Fibroblast of peridontal ligament (primary cell): Measurements from ENCODE around the gene HDAC8.
A peak's percentile ranks its signal among the peaks of the same experiment; 100 is the strongest.
"Not testable (repeated sequence)": the region's sequence is repeated elsewhere in the genome, so short reads cannot be mapped to it uniquely, and the experiment has no call there.

Experiments used
- DNase-seq: peaks from one replicate; pipeline ENCODE4 v3.0.0-alpha.2; 2010; ENCODE audit errors: extremely low read depth

HDAC8 gene

DNA sequence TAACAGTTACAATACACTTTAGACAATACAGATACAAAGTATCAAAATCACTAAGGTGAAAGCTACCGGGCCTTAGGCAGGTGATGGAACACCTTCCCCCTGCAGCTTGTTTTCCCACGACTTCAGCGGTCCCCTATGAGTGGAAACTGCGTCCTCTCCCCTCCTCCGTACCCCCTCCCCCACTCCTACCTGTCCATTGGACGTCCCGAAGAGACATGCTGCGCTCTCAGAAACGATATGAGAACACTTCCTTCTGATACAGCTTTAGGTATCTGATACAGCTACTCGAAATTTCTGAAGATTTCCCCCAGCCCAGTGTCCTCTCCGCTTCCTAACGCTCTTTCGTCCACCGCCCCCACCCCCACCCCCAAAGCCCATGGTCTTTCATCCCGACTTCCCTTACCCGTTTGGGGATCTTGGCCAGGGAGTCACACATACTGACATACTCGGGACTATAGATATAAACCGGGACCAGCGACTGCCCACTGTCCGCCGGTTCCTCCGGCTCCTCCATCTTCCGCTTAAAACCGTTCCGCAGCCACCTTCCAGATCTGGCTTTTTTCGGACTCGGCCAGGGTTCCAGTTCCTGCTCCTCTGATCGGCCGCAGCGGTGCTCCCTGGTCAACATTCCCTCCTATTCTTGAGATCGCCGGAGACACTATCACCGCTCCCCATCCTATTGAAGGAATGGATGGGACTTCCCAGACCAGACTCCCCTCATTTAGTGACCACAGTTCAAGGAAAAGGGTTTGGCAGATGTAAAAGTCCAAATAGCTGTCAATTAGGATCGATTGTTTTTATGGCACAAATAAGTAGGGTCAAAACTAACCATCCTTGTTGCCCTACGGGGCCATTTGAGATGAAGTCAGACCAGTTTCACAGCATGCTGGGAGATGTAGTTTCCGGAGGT, at the start of gene HDAC8:
Gene HDAC8, minus strand, starts transcription at position 596 of the 910 bp plus-strand sequence. Its CDS starts 82 bp downstream, at position 514.
- DNase-seq: peak; percentile 89

DNA sequence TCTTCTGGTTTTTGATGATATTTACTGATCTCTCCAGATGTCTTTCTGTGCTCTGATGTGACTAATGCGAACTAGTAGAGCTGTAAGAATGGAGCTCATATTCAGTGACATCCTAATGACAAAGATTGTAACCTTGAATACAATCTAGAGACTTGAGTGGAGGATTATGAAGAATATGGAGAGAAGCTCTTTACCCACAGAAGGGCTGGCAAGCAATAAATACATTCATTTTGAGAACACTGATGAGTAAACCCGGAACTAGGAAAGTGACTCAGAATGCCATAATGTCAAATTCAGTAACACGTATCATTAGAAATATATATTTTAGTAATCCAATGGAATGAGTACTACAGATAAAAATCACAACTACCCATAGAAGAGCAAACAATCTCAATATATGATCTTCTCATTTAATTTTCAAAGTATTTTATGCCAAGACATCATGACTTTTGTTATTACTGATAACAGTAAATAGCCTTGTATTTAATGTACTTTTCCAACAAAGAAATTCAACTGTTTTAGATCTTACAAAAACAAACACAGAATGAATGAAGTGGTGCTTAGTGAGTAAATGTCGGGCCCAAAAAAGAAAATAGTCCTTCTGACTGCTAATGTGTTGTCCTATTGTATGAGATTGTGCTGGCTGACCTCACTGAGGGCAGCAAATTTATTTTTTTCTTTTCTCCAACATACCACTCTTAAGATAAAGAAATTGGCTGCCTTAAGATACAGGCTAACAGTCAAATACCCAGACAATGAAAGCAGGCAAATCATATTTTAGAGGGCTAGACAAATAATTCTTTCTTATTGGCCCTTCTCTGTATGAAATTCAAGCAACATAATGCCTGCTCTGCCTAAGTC, 49.2 kb upstream of the HDAC8 start:
- peak; percentile 31 for DNase-seq

DNA sequence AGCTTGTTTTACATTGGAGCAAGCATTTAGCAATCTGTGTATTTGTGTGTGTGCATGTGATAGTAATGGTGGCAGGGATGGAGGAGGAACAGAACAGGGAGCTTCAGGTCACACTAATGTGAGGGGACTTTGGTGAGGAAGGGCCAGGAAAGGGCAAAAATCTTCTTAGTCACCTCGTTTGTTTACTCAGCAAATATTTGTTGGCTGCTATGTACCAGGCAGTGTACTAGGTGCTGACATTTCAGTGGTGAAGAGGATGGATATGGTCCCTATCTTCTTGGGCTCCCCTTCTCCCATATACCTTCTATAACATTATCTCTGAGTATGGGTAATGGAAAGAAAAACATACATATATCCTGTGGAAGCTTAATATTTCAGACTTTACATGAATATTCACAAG, 48.5 kb upstream of the HDAC8 start:
- DNase-seq: no peak

DNA sequence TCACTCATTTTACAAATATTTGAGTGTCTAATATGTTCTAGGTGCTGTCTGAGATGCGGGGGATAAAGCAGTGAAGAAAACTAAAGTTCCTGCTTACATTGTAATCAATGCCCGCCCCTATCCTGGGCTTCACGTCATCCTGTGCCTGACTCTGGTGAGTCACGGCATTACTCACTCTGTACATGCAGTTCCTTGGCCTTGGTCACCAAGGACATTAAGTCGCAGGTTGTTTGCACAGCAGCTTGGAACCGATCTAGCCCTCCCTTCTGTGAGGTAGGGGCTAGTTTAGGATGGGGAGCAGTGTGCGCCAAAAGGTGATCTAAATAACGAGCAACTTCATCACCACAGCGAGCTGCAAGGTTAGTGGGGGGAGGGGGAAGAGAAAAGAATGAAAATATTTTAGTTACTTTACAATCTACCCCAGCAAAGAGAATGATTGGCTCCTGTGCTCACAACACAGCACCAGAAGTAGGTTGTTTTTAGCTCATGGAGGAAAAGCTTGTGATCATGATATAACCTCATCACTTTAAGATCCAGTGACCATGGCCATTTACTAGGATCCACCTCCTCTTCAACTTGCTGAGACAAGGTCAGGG, 48.0 kb upstream of the HDAC8 start:
- DNase-seq: peak; percentile 79

DNA sequence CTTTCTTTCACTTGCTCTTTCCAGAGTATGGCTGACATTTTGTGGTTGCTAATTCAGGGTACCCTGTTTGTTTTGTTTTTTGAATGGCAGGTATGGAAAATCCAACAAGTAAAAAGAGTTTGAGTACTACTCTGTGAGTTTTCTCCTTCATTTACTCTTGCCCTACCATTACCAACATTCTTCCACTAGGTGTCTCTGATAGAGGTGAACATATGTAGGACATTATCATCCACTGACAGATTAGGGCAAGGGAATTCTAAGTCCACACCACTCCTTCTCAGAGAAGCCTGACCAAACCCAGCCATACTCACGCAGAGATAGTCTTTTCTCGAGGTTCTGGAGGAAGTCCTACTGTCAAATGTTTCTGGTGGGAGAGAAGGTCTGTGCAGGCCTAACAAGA, 36.7 kb upstream of the HDAC8 start:
- DNase-seq: peak; percentile 13

DNA sequence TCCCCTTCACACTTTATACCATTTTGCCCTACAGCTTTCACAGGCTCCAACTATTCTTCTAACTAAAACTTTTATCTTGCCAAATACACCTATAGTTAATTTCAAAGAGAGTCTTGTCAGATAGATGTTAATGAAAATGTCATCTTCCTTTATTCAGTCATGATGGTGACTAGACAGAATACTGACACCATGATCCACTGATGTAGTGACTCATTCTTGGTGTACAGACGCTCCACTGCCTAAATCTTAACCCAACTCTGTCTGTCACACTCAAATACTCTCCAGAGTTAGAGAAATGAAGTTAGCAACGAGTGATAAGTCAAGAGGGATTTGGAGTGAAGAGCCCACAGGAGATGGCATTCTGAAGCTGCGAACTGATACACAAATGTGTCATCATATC, 32.1 kb upstream of the HDAC8 start:
- no peak for DNase-seq

DNA sequence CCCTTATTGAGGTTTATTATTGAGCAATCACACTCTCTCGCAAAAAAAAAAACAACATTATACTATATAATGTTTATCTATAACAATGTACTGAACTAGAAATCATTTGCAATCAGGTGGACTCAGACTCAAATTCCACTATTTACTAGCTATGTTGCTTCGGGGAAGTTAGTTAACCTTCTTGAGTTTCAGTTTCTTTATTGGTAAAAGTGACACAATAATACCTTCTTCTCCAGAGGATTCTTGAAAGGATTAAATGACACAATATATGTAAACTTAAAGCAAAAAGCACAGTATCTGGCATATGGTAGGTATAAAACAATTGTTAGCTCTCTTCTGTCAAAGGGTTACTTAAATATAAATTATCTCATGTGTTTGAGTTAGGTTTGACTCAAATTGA, 31.5 kb upstream of the HDAC8 start:
- no peak for DNase-seq

DNA sequence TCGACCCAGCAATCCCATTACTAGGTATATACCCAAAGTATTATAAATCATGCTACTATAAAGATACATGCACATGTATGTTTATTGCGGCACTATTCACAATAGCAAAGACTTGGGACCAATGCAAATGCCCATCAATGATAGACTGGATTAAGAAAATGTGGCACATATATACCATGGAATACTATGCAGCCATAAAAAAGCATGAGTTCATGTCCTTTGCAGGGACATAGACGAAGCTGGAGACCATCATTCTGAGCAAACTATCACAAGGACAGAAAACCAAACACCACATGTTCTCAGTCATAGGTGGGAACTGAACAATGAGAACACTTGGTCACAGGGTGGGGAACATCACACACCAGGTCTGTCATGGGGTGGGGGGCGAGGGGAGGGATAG, 18.4 kb upstream of the HDAC8 start:
- DNase-seq: not testable (repeated sequence)

DNA sequence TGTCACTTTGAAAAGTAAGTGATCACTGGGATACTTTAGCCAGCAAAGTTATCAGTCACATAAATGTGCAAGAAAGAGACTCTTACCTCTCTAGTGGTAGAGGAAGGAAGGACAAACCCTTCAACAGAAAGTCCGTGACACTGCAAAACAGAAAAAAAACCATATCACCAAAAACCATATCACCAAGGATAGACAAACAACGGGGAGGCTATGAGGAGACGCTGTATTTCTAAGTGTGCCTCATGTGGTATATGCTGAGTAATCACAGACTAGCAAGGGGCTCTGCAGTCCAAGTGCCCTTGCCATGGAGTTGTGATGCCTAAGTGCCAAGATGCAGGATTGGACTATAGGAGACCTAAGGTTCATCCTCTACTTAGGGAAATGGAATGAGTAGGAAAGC, 11.5 kb upstream of the HDAC8 start:
- no peak for DNase-seq

DNA sequence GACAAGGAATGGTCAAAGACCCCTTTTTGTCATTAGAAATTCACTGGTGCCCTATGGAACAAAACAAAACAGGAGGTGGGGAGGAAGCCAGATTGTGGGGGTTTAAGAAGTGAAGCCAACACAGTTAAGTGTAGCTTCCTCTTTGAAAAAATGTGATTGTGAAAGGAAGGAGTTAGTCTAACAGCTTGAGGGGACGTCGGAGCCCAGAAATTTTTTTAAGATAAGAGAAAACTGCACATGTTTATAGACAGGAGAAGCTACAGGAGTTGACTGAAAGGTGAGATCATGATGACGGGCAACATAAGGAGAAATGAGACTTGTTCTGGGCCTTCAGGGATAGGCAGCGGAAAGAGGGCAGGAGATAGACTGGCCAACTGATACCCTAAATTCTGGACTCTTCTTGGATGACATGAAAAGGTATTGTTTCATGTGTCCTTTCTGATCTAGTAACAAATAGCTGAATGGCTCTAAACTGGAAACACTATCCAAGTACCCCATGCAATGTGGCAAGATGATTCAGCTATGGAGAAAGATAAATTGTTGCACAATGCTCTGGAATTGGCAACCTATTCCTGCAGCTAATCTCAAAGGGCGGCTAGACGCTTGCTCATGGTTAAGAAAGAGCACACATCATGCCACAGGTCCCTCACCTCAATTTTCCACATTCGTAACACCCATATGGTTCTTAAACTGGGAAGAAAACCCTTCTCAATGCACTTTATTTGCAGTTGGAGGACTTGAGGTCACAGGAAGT, 3.7 kb upstream of the HDAC8 start:
- peak; percentile 66 for DNase-seq

DNA sequence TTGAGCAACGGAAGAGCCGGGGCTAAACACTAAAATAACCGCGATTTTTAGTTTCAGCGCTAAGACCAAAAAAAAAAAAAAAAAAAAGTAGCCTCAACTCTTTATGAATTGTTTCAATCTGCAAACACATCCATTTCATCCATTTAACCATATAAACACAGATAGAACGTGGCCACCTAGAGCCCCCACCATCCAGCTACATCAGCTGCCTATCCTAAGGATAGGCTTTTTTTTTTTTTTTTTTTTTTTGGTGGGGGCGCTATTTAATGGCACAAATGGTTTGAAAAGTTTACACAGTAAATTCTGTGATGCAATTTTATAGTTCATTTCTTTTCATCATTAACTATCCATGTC, 492 bp upstream of the HDAC8 start:
- DNase-seq: no peak

DNA sequence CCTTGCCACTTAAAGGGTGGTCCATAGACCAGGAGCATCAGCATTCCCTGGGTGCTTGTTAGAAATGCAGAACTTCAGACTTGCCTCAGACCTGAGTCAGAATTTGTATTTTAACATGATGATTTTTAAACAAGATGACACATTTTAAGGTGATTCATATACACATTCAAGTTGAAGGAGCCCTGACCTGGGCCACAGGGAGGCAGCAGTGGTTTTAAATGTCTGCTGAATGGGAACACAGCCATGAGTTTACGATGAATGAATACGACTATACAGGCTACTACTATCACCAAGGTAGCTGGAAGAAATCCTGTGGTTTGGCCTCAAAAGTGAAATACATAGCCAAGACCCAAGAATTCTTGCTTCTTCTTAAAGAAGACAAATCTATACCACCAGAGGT, 2.9 kb downstream of the HDAC8 start:
- DNase-seq: peak; percentile 37

DNA sequence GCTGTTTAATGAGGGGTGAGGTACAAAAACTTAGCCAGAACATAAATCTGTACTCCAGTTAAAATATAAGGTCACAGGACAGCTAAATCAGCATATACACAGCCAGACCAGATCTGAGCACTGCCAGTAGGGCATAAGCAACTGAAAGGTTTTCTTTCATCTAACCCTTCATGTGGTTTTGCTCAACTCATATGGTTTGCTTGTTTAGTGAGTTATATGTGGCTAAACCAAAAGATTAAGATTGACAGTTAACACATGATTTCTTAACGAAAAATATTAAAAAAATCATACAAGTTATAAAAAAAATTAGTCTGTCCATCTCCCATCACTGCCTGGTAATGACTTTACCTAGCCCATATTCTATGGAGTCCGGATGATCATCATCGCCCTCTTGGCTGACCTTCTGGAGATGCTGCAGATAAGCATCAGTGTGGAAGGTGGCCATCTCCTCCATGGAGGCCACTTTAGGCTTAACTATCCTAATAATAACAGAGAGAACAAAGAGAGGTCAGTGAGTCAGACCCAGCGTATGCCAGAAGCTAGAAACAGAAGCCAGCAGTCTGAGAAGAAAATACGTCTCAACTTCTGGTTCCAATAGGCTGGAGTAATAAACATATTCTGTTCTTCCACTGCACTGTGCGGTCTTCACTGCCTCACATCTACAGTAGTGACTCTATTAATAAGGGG, 4.1 kb downstream of the HDAC8 start:
- DNase-seq: no peak

DNA sequence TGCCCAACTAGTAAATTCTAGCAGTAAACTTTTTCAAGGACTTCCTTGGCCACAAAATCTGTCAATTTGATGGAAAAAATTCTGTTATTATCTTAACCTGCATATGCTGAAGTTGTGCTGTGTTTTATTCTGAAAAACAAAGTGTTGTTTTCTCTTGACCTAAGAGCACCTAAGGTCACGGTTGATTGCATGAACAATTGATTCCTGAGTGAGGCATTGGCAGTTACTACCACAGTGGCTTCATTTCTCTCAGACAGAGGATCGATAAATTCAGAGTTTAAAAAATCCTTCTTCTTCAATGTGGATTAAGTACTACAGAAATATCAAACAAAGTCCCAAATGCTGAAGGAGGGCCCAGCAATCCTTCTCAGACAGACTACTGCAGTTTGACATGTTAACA, 6.2 kb downstream of the HDAC8 start:
- no peak for DNase-seq

DNA sequence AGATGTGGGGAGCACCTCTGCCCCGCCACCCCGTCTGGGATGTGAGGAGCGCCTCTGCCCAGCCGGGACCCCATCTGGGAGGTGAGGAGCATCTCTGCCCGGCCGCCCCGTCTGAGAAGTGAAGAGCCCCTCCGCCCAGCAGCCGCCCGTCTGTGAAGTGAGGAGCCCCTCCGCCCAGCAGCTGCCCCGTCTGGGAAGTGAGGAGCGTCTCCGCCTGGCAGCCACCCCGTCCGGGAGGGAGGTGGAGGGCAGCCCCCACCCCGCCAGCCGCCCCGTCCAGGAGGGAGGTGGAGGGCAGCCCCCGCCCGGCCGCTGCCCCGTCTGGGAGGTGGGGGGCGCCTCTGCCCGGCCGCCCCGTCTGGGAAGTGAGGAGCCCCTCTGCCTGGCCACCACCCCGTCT, 13.0 kb downstream of the HDAC8 start:
- DNase-seq: not testable (repeated sequence)

DNA sequence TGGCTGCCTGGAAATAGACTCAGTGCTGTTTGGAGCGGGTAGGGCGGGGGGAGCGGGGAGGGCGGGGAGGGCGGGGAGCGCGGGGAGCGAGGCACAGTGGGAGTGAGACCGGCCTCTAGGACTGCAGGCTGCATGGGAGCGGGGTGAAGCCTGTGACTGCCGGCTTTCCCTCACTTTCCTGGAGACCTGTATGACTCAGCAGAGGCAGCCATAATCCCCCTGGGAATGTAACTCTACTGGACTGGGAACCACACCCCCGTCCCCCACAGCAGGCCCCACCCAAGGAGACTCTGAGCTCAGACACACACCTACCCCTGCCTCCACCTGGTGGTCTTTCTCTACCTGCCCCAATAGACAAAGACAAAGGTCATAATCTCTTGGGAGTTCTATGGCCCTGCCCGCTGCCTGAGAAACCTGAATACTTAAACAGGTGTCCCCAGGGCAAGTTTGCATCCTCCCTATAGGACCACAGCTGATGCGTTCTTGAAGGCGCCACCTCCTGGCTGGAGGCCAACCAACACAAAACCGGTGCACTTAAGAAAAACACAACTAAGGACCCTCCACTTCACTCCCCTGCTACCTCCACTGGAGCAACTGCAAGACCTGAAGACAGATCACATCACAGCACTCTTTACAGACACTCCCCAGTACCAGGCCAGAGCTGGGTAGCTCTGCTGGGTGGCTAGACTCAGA, 18.0 kb downstream of the HDAC8 start:
- no peak for DNase-seq

DNA sequence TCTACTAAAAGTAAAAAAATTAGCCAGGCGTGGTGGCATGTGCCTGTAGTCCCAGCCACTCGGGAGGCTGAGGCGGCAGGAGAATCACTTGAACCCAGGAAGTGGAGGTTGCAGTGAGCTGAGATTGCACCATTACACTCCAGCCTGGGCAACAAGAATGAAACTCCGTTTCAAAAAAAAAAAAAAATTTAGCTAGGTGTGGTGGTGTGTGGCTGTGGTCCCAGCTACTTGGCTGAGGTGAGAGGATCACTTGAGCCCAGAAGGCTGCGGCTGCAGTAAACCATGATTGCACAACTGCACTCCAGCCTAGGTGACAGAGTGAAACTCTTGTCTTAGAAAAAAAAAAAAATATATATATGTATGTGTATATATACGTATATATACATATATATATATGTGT, 20.2 kb downstream of the HDAC8 start:
- DNase-seq: not testable (repeated sequence)

DNA sequence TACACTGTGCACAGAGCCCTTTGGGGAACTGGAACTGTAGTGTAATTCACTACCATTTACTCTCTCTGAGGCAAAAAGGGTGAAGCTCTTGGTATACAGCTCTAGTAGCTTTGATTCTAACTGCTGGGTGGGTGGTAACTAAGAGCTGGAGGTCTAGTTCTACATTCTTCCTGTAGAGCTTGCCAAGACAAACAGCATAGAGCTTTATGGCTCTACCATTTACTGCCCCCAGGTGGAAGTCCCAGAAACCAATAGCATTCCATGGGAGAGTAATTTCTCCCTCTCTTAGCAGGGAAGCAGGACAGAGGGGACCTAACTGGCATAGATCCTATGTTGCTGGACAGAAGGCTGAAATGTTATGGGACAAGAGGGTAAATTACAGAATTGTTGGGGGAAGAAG, 26.7 kb downstream of the HDAC8 start:
- DNase-seq: peak; percentile 2

DNA sequence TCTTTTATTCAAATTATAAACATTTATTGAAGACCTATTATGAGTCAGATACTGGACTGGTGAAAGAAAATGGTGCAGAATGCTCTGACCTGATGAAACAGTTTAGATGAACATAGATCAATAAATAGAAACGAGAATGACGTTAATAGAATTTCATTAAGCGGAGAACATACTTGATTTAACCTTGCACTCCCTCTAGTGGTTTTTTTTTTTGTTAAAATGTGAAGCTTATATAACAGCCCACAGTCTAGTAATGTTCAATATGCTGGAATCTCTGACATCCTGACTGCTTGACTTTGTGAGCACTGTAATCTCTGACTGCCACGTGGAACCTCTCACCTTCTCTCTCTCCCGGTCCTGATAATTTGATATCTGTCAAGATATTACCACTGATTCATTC, 32.3 kb downstream of the HDAC8 start:
- peak; percentile 58 for DNase-seq

DNA sequence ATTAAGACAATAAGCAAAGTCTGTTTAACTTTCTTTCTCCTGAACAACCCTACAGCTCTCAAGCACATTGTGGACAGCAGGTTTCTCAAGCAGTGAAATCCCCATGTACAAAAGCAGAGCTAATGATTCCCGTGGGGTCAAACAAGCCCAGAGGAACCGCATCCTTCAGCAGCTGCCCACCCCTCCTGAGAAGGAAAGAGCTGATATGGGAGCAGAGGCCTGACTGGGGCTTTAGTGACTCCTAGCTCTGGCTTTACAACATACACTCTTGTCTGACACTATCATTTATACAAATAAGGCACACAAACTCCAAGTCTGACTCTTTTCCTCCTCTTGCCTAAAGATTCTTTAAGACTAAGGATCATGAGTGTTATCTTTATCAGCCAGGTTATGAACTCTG, 32.8 kb downstream of the HDAC8 start:
- peak; percentile 0 for DNase-seq

DNA sequence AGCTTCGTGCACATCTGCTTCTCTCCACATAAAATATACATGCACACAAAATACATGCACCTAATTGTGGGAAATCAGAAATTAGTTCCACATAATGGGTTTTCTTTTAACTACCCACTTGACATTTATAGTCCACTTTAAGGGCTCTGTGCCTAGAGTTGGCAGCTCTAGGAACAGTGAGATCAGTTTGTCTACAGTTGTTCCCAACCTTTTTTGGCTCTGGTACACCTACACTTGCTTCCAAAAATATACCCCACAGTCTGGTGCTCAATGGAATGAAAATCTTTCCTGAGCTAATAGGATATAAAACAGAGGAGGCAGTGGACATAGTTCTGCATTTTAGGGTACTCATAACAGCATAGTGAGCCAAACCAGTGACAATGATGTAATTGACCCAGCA, 36.1 kb downstream of the HDAC8 start:
- no peak for DNase-seq
